B cell (primary cell): ENCODE results near the gene SLC9A5.

ENCODE experiments used
- EZH2 ChIP-seq: IDR thresholded peaks from 2 replicates; pipeline ENCODE4 v1.6.1; 2012; ENCODE audit warnings: borderline replicate concordance, low read depth, mild to moderate bottlenecking, moderate library complexity, low read length; ENCODE audit not compliant: insufficient read depth, poor library complexity, severe bottlenecking
- TF ChIP-seq, protein P1 (sequence below): fragments of 200-600 bp; IDR thresholded peaks from one replicate; pipeline ENCODE4 v1.8.0; 2022; ENCODE audit warnings: antibody characterized with exemption, mild to moderate bottlenecking

DNA sequence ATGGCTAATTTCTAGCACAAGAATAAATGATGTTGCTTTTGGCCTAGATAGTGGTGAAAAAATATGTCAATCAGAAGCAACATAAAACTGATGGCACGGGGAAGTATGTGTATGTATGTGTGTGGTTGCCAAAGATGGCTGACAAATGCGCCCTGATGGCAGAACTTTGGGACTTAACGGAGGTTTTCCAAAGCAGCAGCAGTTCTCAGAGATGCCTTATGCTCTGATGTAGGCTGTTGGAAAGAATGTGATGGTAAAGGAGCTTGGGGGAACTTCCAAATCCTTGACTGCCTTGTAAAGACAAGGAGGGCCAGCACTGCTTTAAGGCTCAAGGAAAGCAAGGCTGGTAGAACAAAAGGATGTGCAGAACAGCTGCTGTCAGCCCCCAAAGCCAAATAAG lies 61.8 kb downstream of the SLC9A5 start:
- TF ChIP-seq EZH2, result no peak
- TF ChIP-seq, protein P1, sequence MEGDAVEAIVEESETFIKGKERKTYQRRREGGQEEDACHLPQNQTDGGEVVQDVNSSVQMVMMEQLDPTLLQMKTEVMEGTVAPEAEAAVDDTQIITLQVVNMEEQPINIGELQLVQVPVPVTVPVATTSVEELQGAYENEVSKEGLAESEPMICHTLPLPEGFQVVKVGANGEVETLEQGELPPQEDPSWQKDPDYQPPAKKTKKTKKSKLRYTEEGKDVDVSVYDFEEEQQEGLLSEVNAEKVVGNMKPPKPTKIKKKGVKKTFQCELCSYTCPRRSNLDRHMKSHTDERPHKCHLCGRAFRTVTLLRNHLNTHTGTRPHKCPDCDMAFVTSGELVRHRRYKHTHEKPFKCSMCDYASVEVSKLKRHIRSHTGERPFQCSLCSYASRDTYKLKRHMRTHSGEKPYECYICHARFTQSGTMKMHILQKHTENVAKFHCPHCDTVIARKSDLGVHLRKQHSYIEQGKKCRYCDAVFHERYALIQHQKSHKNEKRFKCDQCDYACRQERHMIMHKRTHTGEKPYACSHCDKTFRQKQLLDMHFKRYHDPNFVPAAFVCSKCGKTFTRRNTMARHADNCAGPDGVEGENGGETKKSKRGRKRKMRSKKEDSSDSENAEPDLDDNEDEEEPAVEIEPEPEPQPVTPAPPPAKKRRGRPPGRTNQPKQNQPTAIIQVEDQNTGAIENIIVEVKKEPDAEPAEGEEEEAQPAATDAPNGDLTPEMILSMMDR, result no peak
